HAP-1 (cell line): ENCODE results near the gene IRF2BP2.
"Not testable (repeated sequence)": the region's sequence is repeated elsewhere in the genome, so short reads cannot be mapped to it uniquely, and the experiment has no call there.

Experiments used
- DNase-seq, 2 experiments: peaks; one replicate each; pipeline ENCODE4 v3.0.0-alpha.2; 2016 to 2020; ENCODE audit warnings: low spot score in 2 of 2
- H3K27me3 ChIP-seq: fragments of 250-450 bp; sonication (Bioruptor Pico); 2 replicates; pipeline ENCODE4 v1.5.1; 2020; ENCODE audit warnings: low read depth, mild to moderate bottlenecking, moderate library complexity
- H3K36me3 ChIP-seq: fragments of 250-450 bp; sonication (Bioruptor Pico); replicated peaks from 2 replicates; pipeline ENCODE4 v1.5.1; 2020; ENCODE audit warnings: mild to moderate bottlenecking
- H3K4me1 ChIP-seq: fragments of 250-450 bp; sonication (Bioruptor Pico); 2 replicates; pipeline ENCODE4 v1.5.1; 2020; ENCODE audit warnings: mild to moderate bottlenecking
- H3K4me3 ChIP-seq: fragments of 250-450 bp; sonication (Bioruptor Pico); 2 replicates; pipeline ENCODE4 v1.5.1; 2020; ENCODE audit warnings: mild to moderate bottlenecking, moderate library complexity
- H3K9me3 ChIP-seq: fragments of 250-450 bp; sonication (Bioruptor Pico); 2 replicates; pipeline ENCODE4 v1.5.1; 2020; ENCODE audit warnings: mild to moderate bottlenecking, moderate library complexity
- in situ Hi-C: fragments of 300-500 bp; cut with MboI; formaldehyde crosslinking; loops from 3 replicates; pipeline ENCODE4 v1.14.3; 2020; ENCODE audit warnings: low sequenced_read_pairs, inconsistent platforms, mixed read lengths

Gene IRF2BP2

GRCh38 chr1:234644928-234645327 is 35.0 kb upstream of the IRF2BP2 start:
- Histone ChIP-seq H3K4me1 (no peaks in the 10 kb centered on the region), H3K27me3 (peaks cover 2% of the 10 kb centered on the region; the same call in 1 of the 2 replicates), H3K9me3 (peaks cover 6% of the 10 kb centered on the region; the same call in 1 of the 2 replicates), H3K36me3 (no peaks in the 10 kb centered on the region), H3K4me3 (no peak overlapping the region)
- in situ Hi-C loops = no loop called here
- no peak for DNase-seq

GRCh38 chr1:234643850-234644134 is 33.8 kb upstream of the IRF2BP2 start:
- Histone ChIP-seq H3K4me1 (no peaks in the 10 kb centered on the region), H3K27me3 (peaks cover 6% of the 10 kb centered on the region; the same call in 1 of the 2 replicates), H3K9me3 (peaks cover 6% of the 10 kb centered on the region; the same call in 1 of the 2 replicates), H3K4me3 (no peak overlapping the region), H3K36me3 (no peaks in the 10 kb centered on the region)
- DNase-seq = no peak
- in situ Hi-C loops = no loop called here

- in situ Hi-C loops = no loop called here
- no peaks in the 10 kb centered on the region for H3K36me3 ChIP-seq
- DNase-seq = no peak
- no peaks in the 10 kb centered on the region for H3K4me1 ChIP-seq
- peaks cover 6% of the 10 kb centered on the region; the same call in 1 of the 2 replicates for H3K9me3 ChIP-seq
- no peak overlapping the region for H3K4me3 ChIP-seq
- peaks cover 6% of the 10 kb centered on the region; the same call in 1 of the 2 replicates for H3K27me3 ChIP-seq
These were observed 33.3 kb upstream of the IRF2BP2 start for GRCh38 chr1:234643111-234643849.

- no peaks in the 10 kb centered on the region for H3K4me1 ChIP-seq
- H3K36me3 ChIP-seq = no peaks in the 10 kb centered on the region
- H3K9me3 ChIP-seq = peaks cover 6% of the 10 kb centered on the region; the same call in 1 of the 2 replicates
- in situ Hi-C loops = no loop called here
- no peak for DNase-seq
- peaks cover 6% of the 10 kb centered on the region; the same call in 1 of the 2 replicates for H3K27me3 ChIP-seq
- H3K4me3 ChIP-seq = no peak overlapping the region
These were observed 32.5 kb upstream of the IRF2BP2 start for GRCh38 chr1:234642428-234642827.

GRCh38 chr1:234639961-234640360 is 30.0 kb upstream of the IRF2BP2 start:
- Histone ChIP-seq H3K4me3 (no peak overlapping the region), H3K36me3 (no peaks in the 10 kb centered on the region), H3K4me1 (no peaks in the 10 kb centered on the region), H3K27me3 (peaks cover 6% of the 10 kb centered on the region; the same call in 1 of the 2 replicates), H3K9me3 (no peaks in the 10 kb centered on the region)
- no peak for DNase-seq
- in situ Hi-C loops = no loop called here

DNA sequence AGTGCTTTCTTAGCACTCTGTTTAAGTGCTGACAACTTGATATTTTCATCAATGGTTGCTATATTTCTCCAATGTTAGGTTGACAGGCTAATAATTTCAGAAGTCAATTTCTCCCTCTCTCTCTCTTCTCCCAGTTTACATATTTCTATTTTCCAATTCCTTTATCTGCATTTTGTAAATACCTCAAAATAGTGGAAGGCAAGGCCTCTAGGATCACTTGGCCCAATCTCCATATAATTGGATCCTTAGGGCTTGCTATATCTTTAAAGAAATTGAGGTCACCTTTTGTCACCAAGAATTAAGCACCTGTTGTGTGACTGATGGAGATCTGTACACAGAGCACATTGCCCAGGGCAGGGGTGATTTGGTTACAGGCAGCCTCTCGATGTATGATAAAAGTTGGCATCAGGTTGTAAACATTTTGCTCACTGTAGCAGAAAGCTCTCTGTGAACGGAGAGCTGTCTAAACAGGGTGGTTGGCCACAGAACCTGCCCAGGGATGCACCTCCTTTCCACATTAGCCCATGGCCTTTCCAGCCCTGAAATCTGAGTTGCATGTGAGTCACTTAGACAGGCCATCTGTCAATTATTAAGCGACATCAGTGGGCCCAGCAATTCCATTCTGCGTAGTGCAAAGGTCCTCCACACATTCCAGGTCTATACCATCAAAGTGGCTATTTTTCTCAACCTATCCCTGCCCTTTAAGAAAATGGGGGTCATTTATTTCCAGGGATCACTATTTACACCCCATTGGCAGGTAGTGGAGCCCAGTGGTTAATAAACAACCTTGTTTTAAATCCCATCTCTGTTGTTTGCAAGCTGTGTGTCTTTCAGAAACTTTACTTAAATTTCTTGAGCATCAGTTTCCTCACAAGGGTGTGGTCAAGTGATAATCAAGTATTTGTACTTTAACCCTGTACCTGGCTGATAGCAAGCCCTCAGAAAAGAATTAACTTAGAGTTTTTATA is 29.1 kb upstream of the IRF2BP2 start:
- in situ Hi-C loops = no loop called here
- Histone ChIP-seq H3K4me1 (no peaks in the 10 kb centered on the region), H3K9me3 (no peaks in the 10 kb centered on the region), H3K4me3 (no peak overlapping the region), H3K27me3 (0 out of 2 replicates have a peak, but pooled peaks cover 4% of the 10 kb centered on the region), H3K36me3 (no peaks in the 10 kb centered on the region)
- DNase-seq = no peak

- H3K27me3 ChIP-seq, H3K36me3 ChIP-seq, in situ Hi-C loops, H3K4me3 ChIP-seq, H3K4me1 ChIP-seq, H3K9me3 ChIP-seq, DNase-seq: not testable (repeated sequence)
These were observed 24.9 kb upstream of the IRF2BP2 start for GRCh38 chr1:234634922-234635321.

- Histone ChIP-seq H3K4me3 (no peak overlapping the region), H3K27me3 (no peaks in the 10 kb centered on the region), H3K4me1 (no peaks in the 10 kb centered on the region), H3K9me3 (no peaks in the 10 kb centered on the region), H3K36me3 (no peaks in the 10 kb centered on the region)
- no peak for DNase-seq
- in situ Hi-C loops = no loop called here
These were observed 24.4 kb upstream of the IRF2BP2 start for GRCh38 chr1:234634387-234634786.

GRCh38 chr1:234633246-234634003 is 23.4 kb upstream of the IRF2BP2 start:
- Histone ChIP-seq H3K4me3 (no peak overlapping the region), H3K27me3 (no peaks in the 10 kb centered on the region), H3K4me1 (no peaks in the 10 kb centered on the region), H3K36me3 (no peaks in the 10 kb centered on the region), H3K9me3 (no peaks in the 10 kb centered on the region)
- in situ Hi-C loops = no loop called here
- DNase-seq = no peak

DNA sequence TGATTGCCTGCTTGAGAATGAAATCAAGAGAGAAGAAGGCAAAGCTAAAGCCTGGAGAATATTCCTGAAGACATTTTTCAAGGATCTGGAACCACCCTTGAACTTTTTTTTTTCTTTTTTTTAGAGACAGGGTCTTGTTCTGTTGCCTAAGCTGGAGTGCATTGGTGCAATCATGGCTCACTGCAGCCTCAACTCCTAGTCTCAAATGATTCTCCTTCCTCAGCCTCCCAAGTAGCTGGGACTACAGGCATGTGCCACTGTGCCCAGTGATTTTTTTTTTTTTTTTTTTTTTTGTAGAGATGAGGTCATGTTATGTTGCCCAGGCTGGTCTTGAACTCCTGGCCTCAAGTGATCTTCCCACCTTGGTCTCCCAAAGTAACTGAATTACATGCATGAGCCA is 22.2 kb upstream of the IRF2BP2 start:
- Histone ChIP-seq H3K36me3 (no peaks in the 10 kb centered on the region), H3K4me3 (no peak overlapping the region), H3K9me3 (no peaks in the 10 kb centered on the region), H3K4me1 (no peaks in the 10 kb centered on the region), H3K27me3 (no peaks in the 10 kb centered on the region)
- in situ Hi-C loops = no loop called here
- no peak for DNase-seq

GRCh38 chr1:234631721-234632125 is 21.7 kb upstream of the IRF2BP2 start:
- no peak overlapping the region for H3K4me3 ChIP-seq
- H3K4me1 ChIP-seq = no peaks in the 10 kb centered on the region
- in situ Hi-C loops = no loop called here
- H3K9me3 ChIP-seq = no peaks in the 10 kb centered on the region
- no peak for DNase-seq
- no peaks in the 10 kb centered on the region for H3K36me3 ChIP-seq
- H3K27me3 ChIP-seq = no peaks in the 10 kb centered on the region

- in situ Hi-C loops = no loop called here
- no peaks in the 10 kb centered on the region for H3K4me1 ChIP-seq
- no peak for DNase-seq
- H3K27me3 ChIP-seq = no peaks in the 10 kb centered on the region
- H3K9me3 ChIP-seq = no peaks in the 10 kb centered on the region
- H3K36me3 ChIP-seq = no peaks in the 10 kb centered on the region
- no peak overlapping the region for H3K4me3 ChIP-seq
These were observed 19.0 kb upstream of the IRF2BP2 start for GRCh38 chr1:234629026-234629425.

GRCh38 chr1:234628089-234628488 is 18.1 kb upstream of the IRF2BP2 start:
- Histone ChIP-seq H3K36me3 (no peaks in the 10 kb centered on the region), H3K4me3 (no peak overlapping the region), H3K4me1 (no peaks in the 10 kb centered on the region), H3K9me3 (no peaks in the 10 kb centered on the region), H3K27me3 (no peaks in the 10 kb centered on the region)
- no peak for DNase-seq
- in situ Hi-C loops = no loop called here
